Ishikawa (cell line): ENCODE data around the gene SC5D.

ENCODE experiments used
- CEBPB ChIP-seq: IDR thresholded peaks from 2 replicates; pipeline ENCODE4 v1.6.1; 2012
- CREB1 ChIP-seq: IDR thresholded peaks from 2 replicates; pipeline ENCODE4 v1.6.1; 2012; ENCODE audit warnings: low read depth
- EGR1 ChIP-seq: IDR thresholded peaks from 2 replicates; pipeline ENCODE4 v1.6.1; 2012
- EP300 ChIP-seq: IDR thresholded peaks from 2 replicates; pipeline ENCODE4 v1.6.1; 2012; ENCODE audit warnings: borderline replicate concordance
- FOXM1 ChIP-seq: IDR thresholded peaks from 2 replicates; pipeline ENCODE4 v1.6.1; 2012; ENCODE audit warnings: low read depth, borderline replicate concordance
- MAX ChIP-seq: IDR thresholded peaks from 2 replicates; pipeline ENCODE4 v1.6.1; 2012
- NFIC ChIP-seq: IDR thresholded peaks from 2 replicates; pipeline ENCODE4 v1.6.1; 2012
- RAD21 ChIP-seq: IDR thresholded peaks from 2 replicates; pipeline ENCODE4 v1.6.1; 2012; ENCODE audit warnings: low read depth
- REST ChIP-seq: IDR thresholded peaks from 2 replicates; pipeline ENCODE4 v1.6.1; 2012; ENCODE audit warnings: low read depth, mild to moderate bottlenecking
- TAF1 ChIP-seq: IDR thresholded peaks from 2 replicates; pipeline ENCODE4 v1.6.1; 2012; ENCODE audit warnings: low read depth, mild to moderate bottlenecking
- TCF12 ChIP-seq: IDR thresholded peaks from 2 replicates; pipeline ENCODE4 v1.6.1; 2012; ENCODE audit warnings: low read depth
- TEAD4 ChIP-seq: IDR thresholded peaks from 2 replicates; pipeline ENCODE4 v1.6.1; 2012
- USF1 ChIP-seq: IDR thresholded peaks from 2 replicates; pipeline ENCODE4 v1.6.1; 2012
- YY1 ChIP-seq: IDR thresholded peaks from 2 replicates; pipeline ENCODE4 v1.6.1; 2012; ENCODE audit warnings: low read depth
- ZBTB7A ChIP-seq: IDR thresholded peaks from 2 replicates; pipeline ENCODE4 v1.6.1; 2012; ENCODE audit warnings: low read depth

Gene SC5D

GRCh38 chr11:121274332-121274991, 18.1 kb upstream of the SC5D start:
- TF ChIP-seq TAF1 (no peak), TCF12 (no peak), CEBPB (no peak), YY1 (no peak), REST (no peak), EP300 (no peak), MAX (no peak), EGR1 (no peak), RAD21 (no peak), FOXM1 (no peak), ZBTB7A (no peak), TEAD4 (no peak), NFIC (no peak), CREB1 (no peak), USF1 (no peak)

GRCh38 chr11:121281698-121282097, 10.9 kb upstream of the SC5D start:
- TF ChIP-seq MAX (no peak), CEBPB (no peak), REST (no peak), EGR1 (no peak), ZBTB7A (no peak), RAD21 (no peak), EP300 (no peak), TCF12 (no peak), USF1 (no peak)

- TF ChIP-seq NFIC (no peak), USF1 (no peak), FOXM1 (no peak), RAD21 (no peak), REST (no peak), TAF1 (no peak), TEAD4 (no peak), CEBPB (no peak), CREB1 (no peak), ZBTB7A (no peak), YY1 (no peak), EP300 (no peak), TCF12 (no peak), EGR1 (no peak), MAX (no peak)
Observed at GRCh38 chr11:121282386-121282785, 10.2 kb upstream of the SC5D start.
